ENCODE measurements around the gene F8.

The F8 gene

DNA sequence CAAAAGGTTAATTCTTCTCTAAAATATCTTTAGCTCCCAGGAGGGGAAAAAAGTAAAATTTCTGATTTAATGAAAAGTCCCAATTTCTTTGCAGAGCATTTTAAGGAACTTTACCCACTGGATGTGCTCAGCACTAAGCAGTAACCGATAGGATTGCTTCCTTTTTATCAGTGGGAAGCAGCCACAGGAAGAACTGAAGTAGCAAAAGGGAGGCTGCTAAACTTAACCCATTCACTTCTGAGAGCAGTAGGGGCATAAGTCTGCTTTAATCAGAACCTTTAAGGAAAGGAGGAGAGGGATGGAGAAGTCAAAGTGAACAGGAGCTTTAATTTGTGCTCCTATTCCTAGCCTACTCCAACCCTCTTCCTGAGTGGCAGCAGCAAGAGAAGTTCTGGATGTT, at the start of gene F8:
Gene F8 (minus strand): TSS at position 139 of the 400 bp plus-strand sequence. CDS start 171 bp downstream, outside the sequence.
- no peak for DNase-seq

DNA sequence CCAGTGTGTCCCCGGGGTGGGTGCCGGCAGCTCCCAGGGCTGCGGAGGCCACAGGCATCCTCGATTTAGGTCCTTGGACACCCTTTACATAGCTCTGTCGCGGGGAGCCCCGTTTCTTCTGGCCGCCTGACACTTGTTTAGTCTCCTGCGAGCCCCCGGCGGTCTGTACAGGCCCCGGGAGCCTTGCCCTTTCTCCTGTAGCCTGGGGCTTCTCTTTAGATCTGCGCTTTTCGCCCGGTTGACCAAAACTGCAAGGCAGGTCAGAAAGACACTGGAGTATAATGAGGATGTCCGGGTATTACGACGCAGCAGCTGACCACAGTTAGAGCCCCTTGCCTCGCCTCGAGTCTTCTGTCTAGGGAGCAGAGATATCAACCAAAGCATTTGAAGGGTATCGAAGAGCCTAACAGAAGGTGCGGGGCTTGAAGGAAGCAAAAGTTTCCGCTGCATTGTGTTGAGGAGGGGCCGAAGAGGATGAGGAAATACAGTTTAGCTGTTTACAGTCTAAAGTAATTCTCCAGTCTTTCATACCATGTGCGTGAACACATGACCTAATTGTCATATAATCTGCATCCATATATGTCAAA, 49.3 kb upstream of the F8 start:
- DNase-seq = no peak

DNA sequence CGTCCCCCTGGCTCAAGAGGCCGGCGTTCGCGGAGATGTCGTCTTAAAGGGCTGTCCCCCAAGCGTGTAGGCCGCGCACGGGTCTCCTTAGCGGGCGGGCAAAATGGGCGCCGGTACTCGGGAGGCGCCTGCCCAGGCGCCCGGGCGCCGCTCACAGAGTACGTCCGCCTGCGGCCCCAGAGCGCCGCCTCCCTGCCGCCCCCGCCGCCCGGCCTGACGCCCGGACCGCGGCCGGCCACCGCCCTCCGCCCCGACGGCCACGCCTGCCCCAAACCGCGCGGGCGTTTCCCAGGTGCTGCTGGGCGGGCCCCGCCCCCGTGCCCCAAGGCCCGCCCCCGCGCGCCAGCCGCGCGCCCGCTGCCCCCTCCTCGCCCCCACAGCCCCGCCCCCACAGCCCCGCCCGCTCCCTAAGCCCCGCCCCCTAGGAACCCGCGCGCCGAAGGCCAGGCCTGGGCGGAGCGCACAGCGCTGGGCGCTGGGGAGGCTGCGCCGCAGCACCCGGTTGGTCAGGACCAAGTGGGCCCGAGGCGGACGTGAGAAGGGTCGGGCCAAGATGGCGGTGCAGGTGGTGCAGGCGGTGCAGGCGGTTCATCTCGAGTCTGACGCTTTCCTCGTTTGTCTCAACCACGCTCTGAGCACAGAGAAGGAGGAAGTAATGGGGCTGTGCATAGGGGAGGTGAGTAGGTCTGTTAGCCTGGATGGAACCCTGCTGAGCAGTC, 48.6 kb upstream of the F8 start, which contains the start of the genes BRCC3, CMC4 and MTCP1:
Gene BRCC3 (plus strand): TSS at position 534 of the 719 bp plus-strand sequence. CDS start 20 bp downstream, at position 554.
Gene CMC4 (minus strand): TSS at position 162 of the 719 bp plus-strand sequence. CDS start 7,113 bp downstream, outside the sequence.
Gene MTCP1 (minus strand): TSS at position 162 of the 719 bp plus-strand sequence. CDS start 5,126 bp downstream, outside the sequence.
- peak; percentile 67 for DNase-seq

DNA sequence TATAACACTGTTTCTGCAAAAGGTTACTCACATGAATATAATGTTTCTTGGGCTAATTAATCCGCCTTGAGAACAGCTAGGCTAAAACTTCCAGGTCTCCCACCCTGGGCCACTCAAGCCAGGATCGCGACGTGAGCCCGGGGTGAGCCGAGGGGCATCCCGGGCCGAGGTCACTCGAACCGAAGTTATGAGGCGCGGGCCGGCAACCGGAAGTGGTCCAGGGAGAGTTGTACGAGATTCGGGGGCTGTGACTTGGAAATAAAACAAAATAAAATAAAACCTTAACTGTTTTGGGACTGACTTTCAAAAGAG, 48.1 kb upstream of the F8 start:
- DNase-seq = no peak

DNA sequence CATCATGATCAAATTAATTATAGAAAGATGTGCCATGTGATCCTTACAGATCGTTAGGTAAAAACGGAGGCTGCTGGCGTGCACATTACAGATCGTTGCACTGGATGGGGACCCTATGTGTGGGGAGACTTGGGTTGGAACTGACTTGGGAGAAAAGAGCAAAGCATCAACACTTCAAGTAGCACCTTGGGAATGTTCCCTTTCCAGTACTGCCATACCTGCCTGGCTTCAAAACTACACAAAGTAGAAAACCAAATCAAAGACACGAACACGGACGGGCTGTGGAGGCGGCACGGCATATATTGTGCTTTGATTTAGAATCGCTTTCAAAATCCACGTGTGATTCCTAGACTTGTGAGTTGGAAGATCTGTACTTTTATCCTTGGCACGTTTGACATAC, 47.5 kb upstream of the F8 start:
- DNase-seq = no peak

DNA sequence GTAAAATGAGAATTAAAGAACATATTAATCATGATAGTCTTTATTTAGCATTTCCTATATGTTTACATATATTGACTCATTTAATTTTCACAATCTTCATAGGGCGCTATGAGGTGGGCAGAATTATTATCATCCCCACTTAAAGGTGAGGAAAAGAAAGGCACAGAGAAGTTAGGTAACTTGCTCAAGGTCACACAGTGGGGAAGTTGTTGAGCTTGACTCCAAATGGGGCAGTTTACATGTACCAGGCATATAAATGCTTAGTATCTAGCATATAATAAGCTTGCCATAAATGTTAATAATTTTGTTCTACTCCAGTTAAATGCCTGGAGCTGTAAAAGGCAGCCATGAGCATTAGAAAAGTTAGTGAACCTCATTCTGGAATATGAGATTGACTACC, 46.9 kb upstream of the F8 start:
- no peak for DNase-seq

DNA sequence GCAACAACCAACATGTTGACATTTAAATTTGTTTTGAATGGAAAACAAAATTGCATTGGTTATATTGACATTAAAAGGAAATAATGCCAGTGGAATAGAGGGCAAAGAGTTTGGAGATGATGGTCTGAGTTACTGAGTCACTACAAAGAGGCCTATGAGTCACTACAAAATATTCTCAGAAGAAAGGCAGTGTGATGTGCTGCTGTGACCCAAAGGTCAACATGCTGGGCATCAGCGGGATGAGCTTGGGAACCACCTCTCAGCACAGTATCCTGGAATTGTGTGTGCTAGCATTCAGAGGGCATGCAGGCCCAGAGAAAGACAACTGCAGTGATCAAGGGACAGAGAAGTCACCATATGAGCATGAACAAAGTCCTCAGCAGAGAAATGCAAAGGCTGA, 45.6 kb upstream of the F8 start:
- DNase-seq = no peak

DNA sequence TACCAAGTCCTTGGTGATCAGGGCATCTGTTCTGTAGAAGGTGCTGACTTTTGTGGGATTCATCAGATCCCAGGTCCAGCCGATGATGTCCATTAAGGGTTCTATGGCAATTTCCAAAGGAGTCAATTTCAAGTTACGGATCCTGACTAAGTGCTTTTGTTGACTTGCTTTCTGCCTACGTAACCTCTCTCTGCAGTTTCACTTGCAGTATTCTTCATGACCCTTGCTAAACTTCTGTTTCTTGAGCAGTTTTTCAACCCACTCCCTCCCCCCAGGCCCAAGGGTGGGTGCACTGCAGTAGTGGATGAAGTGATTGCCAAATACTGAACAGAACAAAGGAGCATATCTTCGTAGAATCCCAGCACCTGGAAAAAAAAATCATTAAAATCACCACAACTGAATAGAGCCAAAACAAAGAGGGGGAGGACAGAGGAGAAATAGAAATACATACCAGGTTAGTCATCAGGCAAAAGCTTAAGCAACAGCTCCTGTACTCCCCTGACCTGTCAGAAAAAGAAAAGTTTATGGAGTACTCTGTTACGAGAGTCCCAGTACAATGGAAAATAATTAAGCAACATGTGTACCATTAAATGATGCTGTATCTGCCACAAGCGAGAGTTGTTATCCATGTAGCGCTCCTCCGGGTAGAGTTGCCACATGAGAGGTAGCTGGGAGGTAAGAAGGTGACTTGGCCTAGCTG, 42.7 kb upstream of the F8 start:
- no peak for DNase-seq

DNA sequence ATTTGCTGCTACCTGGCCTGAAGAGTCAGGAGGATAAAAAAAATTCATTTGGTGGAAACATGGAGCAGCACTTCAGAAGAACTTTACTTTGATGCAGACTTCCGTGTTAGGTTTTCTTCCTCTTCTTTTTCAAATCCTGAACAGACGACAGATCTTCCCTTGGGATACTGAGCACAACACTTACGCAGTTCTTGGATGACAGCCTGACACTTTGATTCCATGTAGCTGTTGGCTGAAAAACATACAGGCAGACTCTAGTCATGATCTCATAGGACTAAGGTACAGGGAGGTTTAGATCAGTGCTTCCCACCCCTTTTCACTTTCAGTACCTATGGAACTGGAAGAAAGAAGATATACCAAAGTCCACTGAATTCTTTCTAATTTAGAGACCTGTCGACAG, 39.2 kb upstream of the F8 start:
- DNase-seq = no peak

DNA sequence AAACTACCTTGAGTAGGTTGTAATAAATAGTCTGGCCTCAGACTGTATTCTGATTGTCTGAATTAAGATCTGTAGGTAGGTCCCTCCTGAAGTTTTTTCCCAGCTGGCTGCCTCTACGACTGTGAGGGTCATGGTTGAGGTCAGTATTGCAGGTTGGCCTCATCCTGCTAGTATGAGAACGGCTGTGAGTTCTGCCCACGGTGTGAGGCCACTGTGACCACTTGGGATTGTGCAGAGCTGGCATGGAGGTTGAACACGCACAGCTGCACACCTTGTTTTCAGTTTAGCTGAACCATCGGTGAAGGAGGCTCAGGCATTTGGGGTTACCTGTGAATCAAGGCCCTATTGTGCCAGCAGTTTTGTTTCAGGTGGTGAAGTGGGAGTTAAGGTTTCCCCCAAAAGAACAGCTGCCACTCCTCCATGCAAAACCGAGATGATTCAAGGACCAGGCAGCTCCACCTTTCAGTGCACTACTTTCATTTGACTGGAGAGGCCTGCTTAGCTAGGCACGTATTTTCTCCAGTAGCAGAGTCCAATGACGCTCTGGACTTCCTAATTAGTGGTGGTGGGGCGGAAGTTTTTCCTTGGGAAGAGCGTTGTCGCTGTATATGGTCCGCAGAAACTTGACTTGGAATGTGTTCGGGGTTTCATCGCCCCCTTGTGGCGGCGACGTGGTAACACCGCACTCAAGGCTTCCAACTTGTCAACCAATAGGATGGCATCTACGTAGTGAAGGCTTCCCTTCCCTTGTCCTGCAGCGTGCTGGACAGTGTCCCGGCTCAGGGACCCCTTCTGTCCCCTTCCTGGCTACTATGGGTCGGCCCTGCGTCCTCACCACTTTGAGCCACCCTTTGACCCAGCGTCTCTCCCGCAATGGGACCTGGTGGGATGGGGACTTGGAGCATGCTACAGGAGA, 34.6 kb upstream of the F8 start:
- DNase-seq = peak; percentile 45

DNA sequence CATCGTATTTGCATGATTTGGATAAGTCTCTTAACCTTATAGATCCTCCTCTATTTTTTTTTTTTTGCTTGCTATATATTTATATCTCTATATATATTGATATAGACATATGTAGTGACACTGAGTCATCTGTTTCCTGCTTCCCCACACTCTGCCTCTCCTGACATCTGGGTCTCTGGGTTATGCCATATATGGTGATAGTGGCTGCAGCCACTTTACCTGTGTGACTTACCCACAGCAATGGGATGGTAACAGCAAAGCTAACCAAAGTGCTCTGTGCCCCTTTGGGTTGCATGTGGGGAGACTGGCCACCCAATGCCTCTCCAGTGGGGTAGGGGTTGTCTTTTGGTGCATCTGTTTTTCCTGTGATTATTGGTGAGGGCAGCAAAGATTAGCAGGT, 33.9 kb upstream of the F8 start:
- no peak for DNase-seq

DNA sequence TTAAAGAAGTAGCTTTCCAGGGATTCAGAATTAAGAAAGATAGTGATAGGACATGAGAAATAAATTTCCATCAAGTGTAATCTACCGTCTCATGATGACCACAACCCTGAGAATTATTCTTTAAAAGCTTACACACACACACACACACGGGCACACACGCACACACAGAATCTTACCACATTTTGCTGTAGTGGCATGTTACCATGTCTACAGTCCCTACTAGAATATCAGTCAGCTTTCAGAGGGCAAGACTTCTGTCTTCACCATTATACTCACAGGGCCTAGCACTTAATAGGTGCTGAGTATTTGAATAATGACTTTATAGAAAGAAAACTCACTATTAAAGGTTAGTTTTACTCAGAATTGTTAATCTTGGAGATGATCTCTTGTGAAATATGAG, 33.0 kb upstream of the F8 start:
- no peak for DNase-seq

DNA sequence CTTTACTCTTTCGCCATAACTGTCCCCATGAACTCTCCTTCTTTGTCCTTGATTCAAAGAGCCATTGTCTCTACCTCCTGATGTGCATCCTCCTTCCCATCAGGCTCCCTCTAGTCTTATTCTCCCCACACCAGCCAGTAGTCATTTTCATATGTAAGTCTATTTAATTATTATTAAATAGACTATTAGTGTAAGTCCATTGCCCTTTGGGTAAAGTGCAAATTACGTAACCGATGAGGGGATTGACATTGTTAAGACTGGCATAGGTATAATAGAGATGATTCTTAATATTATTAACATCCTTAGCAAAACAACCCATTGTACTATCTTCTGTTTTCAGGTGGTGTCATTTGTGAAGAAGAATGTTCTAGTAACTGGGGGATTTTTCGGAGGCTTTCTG, 31.7 kb upstream of the F8 start:
- no peak for DNase-seq

DNA sequence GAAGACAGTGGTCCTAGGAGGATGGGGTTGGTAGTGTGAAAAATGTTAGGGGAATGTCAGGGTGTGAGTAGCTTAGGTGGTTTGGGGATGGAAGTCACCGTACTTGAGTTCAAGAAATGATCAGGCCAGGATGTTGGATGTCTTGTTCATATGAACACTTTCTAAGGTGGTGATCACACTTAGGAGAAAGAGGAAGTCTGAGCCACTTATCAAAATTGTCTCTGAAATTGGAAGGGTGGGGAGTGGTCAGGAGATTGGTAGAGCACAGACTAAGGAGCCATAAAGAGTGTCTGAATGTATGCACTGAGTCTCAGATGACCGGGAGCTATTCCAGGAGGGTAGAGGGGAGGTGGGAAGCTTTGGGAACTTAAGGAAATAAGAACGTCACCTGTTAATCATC, 31.1 kb upstream of the F8 start:
- DNase-seq = no peak

DNA sequence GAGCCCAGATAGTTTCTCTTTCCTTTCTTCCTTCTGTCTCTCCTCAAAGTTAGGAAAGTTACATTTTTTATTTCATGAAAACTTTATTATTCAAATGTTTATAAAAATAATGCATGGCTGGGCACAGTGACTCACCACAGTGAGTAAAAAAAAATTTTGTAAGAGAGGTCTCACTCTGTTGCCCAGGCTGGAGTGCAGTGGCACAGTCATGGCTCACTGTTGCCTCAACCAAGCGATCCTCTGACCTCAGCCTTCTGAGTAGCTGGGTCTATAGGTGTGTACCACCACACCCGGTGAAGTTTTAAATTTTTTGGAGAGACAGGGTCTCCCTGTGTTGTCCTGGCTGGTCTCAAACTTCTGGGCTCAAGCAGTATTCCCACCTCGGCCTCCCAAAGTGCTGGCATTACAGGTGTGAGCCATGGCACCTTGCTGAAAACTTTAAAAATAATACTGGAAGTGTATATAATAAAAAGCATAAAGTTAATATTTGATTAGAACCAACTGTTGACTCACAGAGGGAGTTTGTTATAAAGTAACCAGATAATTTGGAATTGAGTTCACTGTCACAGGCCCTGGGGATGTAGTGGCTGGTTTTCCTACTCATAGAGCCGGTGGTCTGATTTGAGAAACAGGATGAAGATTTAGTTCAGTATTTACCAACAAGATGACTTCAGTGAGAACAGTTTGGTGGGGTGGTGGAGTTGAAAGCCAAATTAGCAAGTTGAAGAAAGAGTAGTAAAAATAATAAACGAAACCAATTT, 30.4 kb upstream of the F8 start:
- no peak for DNase-seq

DNA sequence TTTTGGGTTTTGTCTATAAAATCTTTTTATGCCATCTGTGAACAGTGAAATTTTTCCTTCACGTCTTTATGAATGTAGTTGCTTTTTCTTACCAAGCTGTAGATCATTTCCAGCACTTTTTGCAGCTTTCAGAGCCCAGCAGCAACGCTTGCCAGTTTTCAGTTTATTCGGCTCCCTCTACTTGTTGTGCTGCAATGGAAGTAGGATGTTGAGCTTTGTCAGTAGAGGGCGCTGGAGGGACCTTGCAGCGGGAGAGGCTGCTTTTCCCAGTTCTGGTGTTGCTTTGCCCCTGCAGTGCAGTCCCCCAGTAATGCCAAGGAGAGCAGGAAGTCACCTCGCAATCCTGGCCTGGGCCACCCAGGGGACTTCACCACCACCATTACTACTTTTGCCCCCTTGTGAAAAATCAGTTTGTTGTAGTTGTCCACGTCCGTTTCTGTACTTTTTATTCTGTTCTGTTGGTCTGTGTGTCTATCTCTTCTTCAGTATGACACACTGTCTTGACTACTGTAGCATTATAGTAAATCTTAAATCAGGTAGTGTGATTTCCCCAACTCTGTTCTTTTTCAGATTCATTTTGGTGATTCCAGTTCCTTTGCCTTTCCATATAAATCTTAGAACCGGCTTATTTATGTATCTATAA, 26.6 kb upstream of the F8 start:
- peak; percentile 43 for DNase-seq

DNA sequence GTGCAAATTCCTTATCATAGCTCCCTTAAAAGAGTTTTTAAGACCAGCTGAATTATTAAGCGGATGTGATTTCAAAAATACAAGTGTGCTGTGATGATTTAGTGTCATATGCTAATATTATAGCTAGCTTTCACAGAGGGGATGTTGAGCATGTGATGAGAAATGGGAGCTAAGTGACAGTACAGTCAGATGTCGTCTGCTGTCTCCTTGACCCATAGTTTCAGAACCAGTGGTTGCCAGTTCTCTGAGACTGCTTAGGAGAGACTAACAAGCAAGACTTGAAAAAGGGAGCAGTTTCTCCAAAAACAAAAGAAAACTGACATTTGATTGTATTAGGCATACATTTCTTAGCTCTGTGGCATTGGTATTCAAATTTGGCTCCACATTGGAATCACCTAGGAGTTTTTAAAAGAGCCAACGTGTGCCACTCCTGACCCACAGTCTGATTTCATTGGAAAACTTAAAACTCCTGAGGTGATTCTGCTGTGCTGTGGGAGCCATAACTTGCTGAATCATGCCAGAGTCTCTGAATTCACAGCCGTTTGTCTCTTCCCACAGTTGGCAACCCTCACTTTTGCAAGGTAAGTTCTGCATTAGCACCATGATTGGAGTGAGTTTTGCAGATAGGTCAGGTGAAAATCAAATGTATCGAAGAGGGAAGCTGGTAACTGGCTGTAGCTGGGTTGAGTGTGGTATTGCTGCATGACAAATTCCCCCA, 24.4 kb upstream of the F8 start:
- DNase-seq = no peak

DNA sequence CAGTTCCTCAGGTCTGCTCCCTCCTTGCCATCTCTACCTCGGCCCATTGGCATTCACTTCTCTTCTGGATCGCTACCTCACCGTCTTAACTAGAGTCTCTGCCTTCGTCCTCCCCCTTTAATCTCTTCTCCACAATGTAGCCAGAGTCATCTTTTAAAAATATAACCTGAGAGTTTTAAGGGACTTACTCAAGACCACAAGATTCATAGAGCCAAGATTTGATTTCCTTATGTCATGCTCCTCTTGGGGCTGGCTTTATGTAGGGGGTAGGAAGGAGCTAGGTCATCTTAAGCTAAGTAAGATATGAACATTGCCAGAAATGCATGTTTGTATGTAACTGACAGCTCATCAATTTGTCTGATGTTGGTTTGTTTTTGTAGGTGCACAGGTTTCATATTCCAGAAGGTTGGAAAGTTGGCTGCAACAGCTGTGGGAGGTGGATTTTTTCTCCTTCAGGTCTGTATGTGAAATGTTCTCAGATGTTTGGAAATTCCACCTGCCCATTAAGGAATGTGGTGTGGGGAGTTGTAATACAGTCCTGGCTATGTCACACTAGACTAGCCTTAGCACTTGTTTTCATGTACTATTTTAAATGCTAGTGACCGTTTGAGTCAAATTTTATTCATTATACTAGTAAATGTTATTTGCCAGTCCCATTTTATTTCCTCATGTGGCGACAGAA, 23.7 kb upstream of the F8 start:
- DNase-seq = no peak

DNA sequence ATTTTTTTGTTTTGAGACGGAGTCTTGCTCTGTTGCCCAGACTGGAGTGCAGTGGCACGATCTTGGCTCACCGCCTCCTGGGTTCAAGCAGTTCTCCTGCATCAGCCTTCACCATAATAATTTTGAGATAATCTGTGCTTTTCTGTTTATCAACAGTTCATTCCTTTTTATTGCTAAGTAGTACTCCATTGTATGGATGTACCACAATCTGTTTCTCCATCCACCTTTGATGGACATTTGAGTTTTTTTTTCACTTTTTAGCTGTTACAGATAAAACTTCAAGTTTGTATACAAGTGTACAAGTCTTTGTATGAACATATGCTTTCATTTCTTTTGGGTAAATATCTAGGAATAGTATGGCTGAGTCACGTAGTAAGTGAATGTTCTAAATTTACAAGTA, 13.2 kb upstream of the F8 start:
- DNase-seq = no peak

DNA sequence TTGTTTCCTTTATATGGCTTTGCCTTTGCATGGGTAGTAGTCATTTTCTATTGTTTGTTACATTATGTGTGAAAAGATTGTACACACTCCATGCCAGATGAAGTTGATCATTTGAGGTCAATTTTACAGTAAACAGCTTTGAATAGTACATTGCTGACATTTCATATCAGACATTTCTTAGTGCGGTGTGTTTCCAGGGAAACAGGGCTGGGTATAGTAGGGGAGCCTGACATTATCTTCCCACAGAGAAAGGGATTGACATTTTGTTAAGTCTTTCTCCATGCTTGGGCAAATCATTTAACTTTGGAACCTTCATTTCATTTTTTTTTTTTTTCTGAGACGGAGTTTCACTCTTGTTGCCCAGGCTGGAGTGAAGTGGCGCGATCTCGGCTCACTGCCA, 9.1 kb upstream of the F8 start:
- no peak for DNase-seq

Data from activated gamma-delta T cell treated with Interleukin-2 at 50 U/mL for 16 hours (primary cell).